Measurements from ENCODE around the gene ZFP37.
A peak's percentile ranks its signal among the peaks of the same experiment; 100 is the strongest.

Gene ZFP37

DNA sequence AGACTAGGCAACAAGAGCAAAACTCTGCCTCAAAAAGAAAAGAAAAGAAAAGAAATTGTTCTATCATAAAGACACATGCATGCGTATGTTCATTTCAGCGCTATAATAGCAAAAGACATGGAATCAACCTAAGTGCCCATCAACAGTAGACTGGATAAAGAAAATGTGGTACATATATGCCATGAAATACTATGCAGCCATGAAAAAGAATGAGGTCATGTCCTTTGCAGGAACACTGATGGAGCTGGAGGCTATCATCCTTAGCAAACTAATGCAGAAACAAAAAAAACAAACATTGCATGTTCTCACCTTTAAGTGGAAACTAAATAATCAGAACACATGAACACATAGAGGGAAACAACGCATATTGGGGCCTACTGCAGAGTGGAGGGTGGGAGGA, 38.3 kb downstream of the ZFP37 start:
- no peak for DNase-seq (ENCODE audit: low read depth in 1 of 2, low spot score in 1 of 2)
- Histone ChIP-seq H3K27ac (replicated peaks) (no peak overlapping the region), H3K4me3 (replicated peaks; ENCODE audit: insufficient read depth, low read length) (no peak overlapping the region), H3K27me3 (ENCODE audit: insufficient read depth, poor library complexity, severe bottlenecking) (no peaks in the 10 kb centered on the region)
- no peak for TF ChIP-seq POLR2AphosphoS5 (IDR thresholded peaks at IDR 0.05; ENCODE audit: low read depth)
- TF ChIP-seq, protein P1, sequence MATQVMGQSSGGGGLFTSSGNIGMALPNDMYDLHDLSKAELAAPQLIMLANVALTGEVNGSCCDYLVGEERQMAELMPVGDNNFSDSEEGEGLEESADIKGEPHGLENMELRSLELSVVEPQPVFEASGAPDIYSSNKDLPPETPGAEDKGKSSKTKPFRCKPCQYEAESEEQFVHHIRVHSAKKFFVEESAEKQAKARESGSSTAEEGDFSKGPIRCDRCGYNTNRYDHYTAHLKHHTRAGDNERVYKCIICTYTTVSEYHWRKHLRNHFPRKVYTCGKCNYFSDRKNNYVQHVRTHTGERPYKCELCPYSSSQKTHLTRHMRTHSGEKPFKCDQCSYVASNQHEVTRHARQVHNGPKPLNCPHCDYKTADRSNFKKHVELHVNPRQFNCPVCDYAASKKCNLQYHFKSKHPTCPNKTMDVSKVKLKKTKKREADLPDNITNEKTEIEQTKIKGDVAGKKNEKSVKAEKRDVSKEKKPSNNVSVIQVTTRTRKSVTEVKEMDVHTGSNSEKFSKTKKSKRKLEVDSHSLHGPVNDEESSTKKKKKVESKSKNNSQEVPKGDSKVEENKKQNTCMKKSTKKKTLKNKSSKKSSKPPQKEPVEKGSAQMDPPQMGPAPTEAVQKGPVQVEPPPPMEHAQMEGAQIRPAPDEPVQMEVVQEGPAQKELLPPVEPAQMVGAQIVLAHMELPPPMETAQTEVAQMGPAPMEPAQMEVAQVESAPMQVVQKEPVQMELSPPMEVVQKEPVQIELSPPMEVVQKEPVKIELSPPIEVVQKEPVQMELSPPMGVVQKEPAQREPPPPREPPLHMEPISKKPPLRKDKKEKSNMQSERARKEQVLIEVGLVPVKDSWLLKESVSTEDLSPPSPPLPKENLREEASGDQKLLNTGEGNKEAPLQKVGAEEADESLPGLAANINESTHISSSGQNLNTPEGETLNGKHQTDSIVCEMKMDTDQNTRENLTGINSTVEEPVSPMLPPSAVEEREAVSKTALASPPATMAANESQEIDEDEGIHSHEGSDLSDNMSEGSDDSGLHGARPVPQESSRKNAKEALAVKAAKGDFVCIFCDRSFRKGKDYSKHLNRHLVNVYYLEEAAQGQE (IDR thresholded peaks at IDR 0.05; ENCODE audit: insufficient replicate concordance, low read depth), result no peak
- TF ChIP-seq GABPA (IDR thresholded peaks at IDR 0.05; ENCODE audit: low read depth), result no peak

- Histone ChIP-seq H3K27me3 (ENCODE audit: insufficient read depth, poor library complexity, severe bottlenecking) (peaks cover 3% of the 10 kb centered on the region), H3K4me3 (replicated peaks; ENCODE audit: insufficient read depth, low read length) (no peak overlapping the region), H3K27ac (replicated peaks) (no peak overlapping the region)
- no peak for DNase-seq (ENCODE audit: low read depth in 1 of 2, low spot score in 1 of 2)
- TF ChIP-seq, protein P2, sequence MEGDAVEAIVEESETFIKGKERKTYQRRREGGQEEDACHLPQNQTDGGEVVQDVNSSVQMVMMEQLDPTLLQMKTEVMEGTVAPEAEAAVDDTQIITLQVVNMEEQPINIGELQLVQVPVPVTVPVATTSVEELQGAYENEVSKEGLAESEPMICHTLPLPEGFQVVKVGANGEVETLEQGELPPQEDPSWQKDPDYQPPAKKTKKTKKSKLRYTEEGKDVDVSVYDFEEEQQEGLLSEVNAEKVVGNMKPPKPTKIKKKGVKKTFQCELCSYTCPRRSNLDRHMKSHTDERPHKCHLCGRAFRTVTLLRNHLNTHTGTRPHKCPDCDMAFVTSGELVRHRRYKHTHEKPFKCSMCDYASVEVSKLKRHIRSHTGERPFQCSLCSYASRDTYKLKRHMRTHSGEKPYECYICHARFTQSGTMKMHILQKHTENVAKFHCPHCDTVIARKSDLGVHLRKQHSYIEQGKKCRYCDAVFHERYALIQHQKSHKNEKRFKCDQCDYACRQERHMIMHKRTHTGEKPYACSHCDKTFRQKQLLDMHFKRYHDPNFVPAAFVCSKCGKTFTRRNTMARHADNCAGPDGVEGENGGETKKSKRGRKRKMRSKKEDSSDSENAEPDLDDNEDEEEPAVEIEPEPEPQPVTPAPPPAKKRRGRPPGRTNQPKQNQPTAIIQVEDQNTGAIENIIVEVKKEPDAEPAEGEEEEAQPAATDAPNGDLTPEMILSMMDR (IDR thresholded peaks at IDR 0.05; ENCODE audit: insufficient read depth, low read length), result no peak
- TF ChIP-seq, protein P1 (IDR thresholded peaks at IDR 0.05; ENCODE audit: insufficient replicate concordance, low read depth), result no peak
- TF ChIP-seq POLR2AphosphoS5 (IDR thresholded peaks at IDR 0.05; ENCODE audit: low read depth), result no peak
- no peak for TF ChIP-seq SPI1 (IDR thresholded peaks at IDR 0.05; ENCODE audit: borderline replicate concordance, low read depth)
- no peak for TF ChIP-seq GABPA (IDR thresholded peaks at IDR 0.05; ENCODE audit: low read depth)
Measured at GRCh38 chr9:113012492-113012891, 44.0 kb downstream of the ZFP37 start.

DNA sequence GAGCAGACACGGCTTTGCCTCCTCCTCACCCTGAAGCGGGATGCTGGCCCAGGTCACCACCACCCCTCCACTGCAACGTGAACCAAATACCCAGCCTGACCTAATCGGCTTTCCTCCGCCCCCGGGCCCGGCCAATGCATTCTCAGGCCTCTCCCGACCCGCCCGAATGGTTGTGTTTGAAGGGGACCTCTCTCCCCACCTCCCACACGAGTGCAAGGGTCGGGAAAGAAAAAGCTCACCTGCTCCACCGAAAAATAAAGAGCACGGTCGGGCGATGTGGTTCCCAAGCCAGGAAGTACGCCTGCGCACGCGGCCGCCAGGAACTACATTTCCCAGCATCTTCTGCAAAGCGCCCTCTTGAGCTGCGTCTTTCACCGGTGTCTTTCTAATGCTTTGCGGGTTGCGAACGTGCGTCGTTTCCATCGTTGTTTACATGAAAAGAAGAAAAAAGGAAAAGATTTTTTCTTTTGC, 44.6 kb downstream of the ZFP37 start, which contains the start of gene ZNF883:
TSS of gene ZNF883 (minus strand) at position 282 of the 471 bp plus-strand sequence.
- peaks cover 3% of the 10 kb centered on the region for H3K27me3 ChIP-seq (ENCODE audit: insufficient read depth, poor library complexity, severe bottlenecking)
- DNase-seq (ENCODE audit: low read depth in 1 of 2, low spot score in 1 of 2), result peak in 1 of 2 experiments; percentile 24
- no peak within 1 kb of the TSS for H3K27ac ChIP-seq (replicated peaks)
- TF ChIP-seq, protein P1 (IDR thresholded peaks at IDR 0.05; ENCODE audit: insufficient replicate concordance, low read depth), result no peak
- no peak for TF ChIP-seq SPI1 (IDR thresholded peaks at IDR 0.05; ENCODE audit: borderline replicate concordance, low read depth)
- TF ChIP-seq POLR2AphosphoS5 (IDR thresholded peaks at IDR 0.05; ENCODE audit: low read depth), result no peak
- TF ChIP-seq, protein P2 (IDR thresholded peaks at IDR 0.05; ENCODE audit: insufficient read depth, low read length), result no peak
- no peak for TF ChIP-seq GABPA (IDR thresholded peaks at IDR 0.05; ENCODE audit: low read depth)
- no peak within 1 kb of the TSS for H3K4me3 ChIP-seq (replicated peaks; ENCODE audit: insufficient read depth, low read length)

Measured in HL-60 (cell line).